DOHH2 (cell line): ENCODE data around the gene DUSP12.
A peak's percentile ranks its signal among the peaks of the same experiment; 100 is the strongest.

ENCODE experiments used
- H3F3A ChIP-seq: fragments of 200-600 bp; sonication (generic), shearing (Covaris generic); 2 replicates; pipeline ENCODE4 v1.6.0; 2016; ENCODE audit warnings: antibody characterized with exemption, mild to moderate bottlenecking; ENCODE audit not compliant: control insufficient read depth, insufficient read depth
- H3K27ac ChIP-seq: fragments of 200-600 bp; sonication (generic); 2 replicates; pipeline ENCODE4 v1.5.1; 2014; ENCODE audit warnings: low read depth, mild to moderate bottlenecking, low read length, moderate library complexity
- H3K27me3 ChIP-seq: fragments of 200-600 bp; sonication (generic); 2 replicates; pipeline ENCODE4 v1.6.1; 2014; ENCODE audit warnings: mild to moderate bottlenecking, low read length, mixed read lengths; ENCODE audit not compliant: control insufficient read depth
- H3K36me3 ChIP-seq: fragments of 200-600 bp; sonication (generic); 2 replicates; pipeline ENCODE4 v1.6.1; 2014; ENCODE audit warnings: mild to moderate bottlenecking, low read length, moderate library complexity, mixed read lengths; ENCODE audit not compliant: control insufficient read depth
- H3K4me1 ChIP-seq: fragments of 200-600 bp; sonication (generic); 2 replicates; pipeline ENCODE4 v1.6.1; 2014; ENCODE audit warnings: mild to moderate bottlenecking, low read length, mixed read lengths; ENCODE audit not compliant: control insufficient read depth
- H3K4me2 ChIP-seq: fragments of 200-600 bp; sonication (generic); 2 replicates; pipeline ENCODE4 v1.6.0; 2014; ENCODE audit warnings: mild to moderate bottlenecking, low read length, moderate library complexity
- H3K4me3 ChIP-seq: fragments of 200-600 bp; sonication (generic); 2 replicates; pipeline ENCODE4 v1.5.1; 2014; ENCODE audit warnings: mild to moderate bottlenecking, low read length, mixed read lengths
- H3K79me2 ChIP-seq: fragments of 200-600 bp; sonication (generic); 2 replicates; pipeline ENCODE4 v1.6.1; 2014; ENCODE audit warnings: mild to moderate bottlenecking, low read length, mixed read lengths; ENCODE audit not compliant: control insufficient read depth
- H3K9me2 ChIP-seq: fragments of 200-600 bp; sonication (generic); replicated peaks from 2 replicates; pipeline ENCODE4 v1.6.1; 2014; ENCODE audit warnings: mild to moderate bottlenecking, low read length, mixed read lengths; ENCODE audit not compliant: control insufficient read depth
- H3K9me3 ChIP-seq: fragments of 200-600 bp; sonication (generic); 2 replicates; pipeline ENCODE4 v1.6.1; 2014; ENCODE audit warnings: antibody characterized with exemption, low read length, mixed read lengths; ENCODE audit not compliant: control insufficient read depth, insufficient read depth
- H4K20me1 ChIP-seq: fragments of 200-600 bp; sonication (generic); 2 replicates; pipeline ENCODE4 v1.6.0; 2014; ENCODE audit warnings: low read depth, mild to moderate bottlenecking, antibody characterized with exemption, low read length, moderate library complexity; ENCODE audit not compliant: control insufficient read depth, insufficient read depth
- CTCF ChIP-seq: fragments of 200-600 bp; sonication (generic); IDR thresholded peaks from one replicate; pipeline ENCODE4 v1.5.1; 2014; ENCODE audit warnings: antibody characterized with exemption, mild to moderate bottlenecking, low read depth, low read length; ENCODE audit not compliant: poor library complexity, severe bottlenecking
- EZH2phosphoT487 ChIP-seq: fragments of 200-600 bp; sonication (generic); IDR thresholded peaks from 2 replicates; pipeline ENCODE4 v1.6.1; 2017; ENCODE audit warnings: borderline replicate concordance, mild to moderate bottlenecking, antibody characterized with exemption, low read length, moderate library complexity, mixed read lengths

Gene DUSP12

GRCh38 chr1:161771161-161771560 lies 21.6 kb downstream of the DUSP12 start:
- no peaks in the 10 kb centered on the region for H3F3A ChIP-seq
- no peak overlapping the region for H3K27ac ChIP-seq
- H3K4me1 ChIP-seq = peaks cover 32% of the 10 kb centered on the region
- no peaks in the 10 kb centered on the region for H3K9me2 ChIP-seq
- peaks cover 99% of the 10 kb centered on the region for H3K79me2 ChIP-seq
- no peaks in the 10 kb centered on the region; the same call in 1 of the 2 replicates for H3K27me3 ChIP-seq
- H3K4me2 ChIP-seq = no peak overlapping the region
- H3K4me3 ChIP-seq = no peak overlapping the region
- TF ChIP-seq CTCF (no peak), EZH2phosphoT487 (no peak)
- peaks cover 10% of the 10 kb centered on the region; the same call in 1 of the 2 replicates for H4K20me1 ChIP-seq
- no peaks in the 10 kb centered on the region for H3K9me3 ChIP-seq
- H3K36me3 ChIP-seq = peaks cover 21% of the 10 kb centered on the region

GRCh38 chr1:161771973-161772372 lies 22.4 kb downstream of the DUSP12 start:
- H3K4me1 ChIP-seq = peaks cover 30% of the 10 kb centered on the region

DNA sequence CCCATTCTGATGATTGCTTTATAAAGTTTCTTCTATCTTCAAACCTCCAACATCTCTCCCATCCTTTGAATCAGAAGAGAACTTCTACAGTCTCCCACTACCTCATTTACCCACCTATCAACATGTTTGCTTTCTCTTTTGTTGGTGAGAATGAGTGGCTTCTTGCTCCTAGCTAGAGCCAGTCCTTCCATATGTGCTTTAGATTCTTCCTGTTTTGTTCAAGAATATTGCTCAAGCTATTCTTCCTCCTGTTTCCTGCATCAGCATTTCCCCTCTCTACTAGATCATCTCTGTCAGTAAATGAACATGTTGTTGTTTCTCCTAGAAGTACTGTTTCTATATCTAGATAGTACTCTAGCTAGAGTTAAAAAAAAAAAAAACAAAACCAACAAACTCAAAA lies 22.8 kb downstream of the DUSP12 start:
- no peak overlapping the region for H3K4me3 ChIP-seq
- TF ChIP-seq EZH2phosphoT487 (no peak), CTCF (no peak)
- H3K27ac ChIP-seq = no peak overlapping the region
- H3F3A ChIP-seq = peaks cover 4% of the 10 kb centered on the region; the same call in 1 of the 2 replicates
- H4K20me1 ChIP-seq = 0 out of 2 replicates have a peak, but pooled peaks cover 3% of the 10 kb centered on the region
- no peaks in the 10 kb centered on the region for H3K9me2 ChIP-seq
- H3K36me3 ChIP-seq = peaks cover 14% of the 10 kb centered on the region
- H3K4me1 ChIP-seq = peaks cover 30% of the 10 kb centered on the region
- H3K27me3 ChIP-seq = no peaks in the 10 kb centered on the region
- H3K4me2 ChIP-seq = peak overlapping the region; percentile 11; the same call in 1 of the 2 replicates
- H3K79me2 ChIP-seq = peaks cover 99% of the 10 kb centered on the region
- no peaks in the 10 kb centered on the region for H3K9me3 ChIP-seq

More at GRCh38 chr1:161771973-161772372, 22.4 kb downstream of the DUSP12 start:
- Histone ChIP-seq H3K79me2 (peaks cover 99% of the 10 kb centered on the region), H3K9me3 (no peaks in the 10 kb centered on the region), H4K20me1 (peaks cover 4% of the 10 kb centered on the region; the same call in 1 of the 2 replicates), H3K4me2 (peak overlapping the region; percentile 11; the same call in 1 of the 2 replicates), H3K27ac (no peak overlapping the region), H3K27me3 (no peaks in the 10 kb centered on the region), H3F3A (no peaks in the 10 kb centered on the region), H3K36me3 (peaks cover 14% of the 10 kb centered on the region), H3K4me3 (no peak overlapping the region), H3K9me2 (no peaks in the 10 kb centered on the region)
- TF ChIP-seq EZH2phosphoT487 (no peak), CTCF (no peak)
